PC-3 (cell line): ENCODE measurements around the gene AGFG1. TPM values are rescaled to one million over a fixed set of nuclear protein-coding genes. Genes with fewer than 3 reads are reported as not detected.

Experiments
- ATAC-seq: fragments of 200-7000 bp; cut with Tn5 transposase; 2 replicates; pipeline ENCODE4 v1.9.1; 2020; ENCODE audit warnings: mild to moderate bottlenecking, moderate library complexity
- BruUV-seq: library from RNA; stranded (reverse); fragments of 400-500 nt; replicated peaks from 2 replicates; lab custom pipeline; 2021; lab: Mats Ljungman, UMichigan
- CTCF ChIA-PET: fragments of 300-600 bp; sonication (Branson Sonifier 250); formaldehyde crosslinking; loops from one replicate; lab custom pipeline; 2022; ENCODE audit warnings: antibody characterized with exemption; lab: Charles Lee
- POLR2A ChIA-PET: fragments of 300-600 bp; sonication (Branson Sonifier 250); formaldehyde crosslinking; loops from one replicate; lab custom pipeline; 2022; ENCODE audit warnings: antibody characterized with exemption; ENCODE audit not compliant: unreplicated experiment; lab: Charles Lee
- DNase-seq: peaks from one replicate; pipeline ENCODE4 v3.0.0-alpha.2; 2015
- H2AFZ ChIP-seq: fragments of 300-600 bp; sonication (generic); 2 replicates; pipeline ENCODE4 v1.6.0; 2016; ENCODE audit warnings: antibody characterized with exemption, low read length
- H3F3A ChIP-seq: fragments of 300-600 bp; sonication (generic); one replicate; pipeline ENCODE4 v1.6.0; 2017; ENCODE audit warnings: antibody characterized with exemption, low read length, control low read depth, mild to moderate bottlenecking; ENCODE audit not compliant: unreplicated experiment
- H3K27ac ChIP-seq: fragments of 300-600 bp; sonication (generic); 2 replicates; pipeline ENCODE4 v1.5.1; 2016; ENCODE audit warnings: mild to moderate bottlenecking, low read length
- H3K27me3 ChIP-seq: fragments of 300-600 bp; sonication (generic); 2 replicates; pipeline ENCODE4 v1.6.1; 2016; ENCODE audit warnings: low read length, mixed read lengths
- H3K36me3 ChIP-seq: fragments of 300-600 bp; sonication (generic); 2 replicates; pipeline ENCODE4 v1.6.1; 2016; ENCODE audit warnings: low read depth, mixed run types, low read length, mixed read lengths
- H3K4me1 ChIP-seq: fragments of 300-600 bp; sonication (generic); 2 replicates; pipeline ENCODE4 v1.5.1; 2016; ENCODE audit warnings: low read length; ENCODE audit not compliant: insufficient read depth
- H3K4me2 ChIP-seq: fragments of 300-600 bp; sonication (generic); 2 replicates; pipeline ENCODE4 v1.6.0; 2016; ENCODE audit warnings: low read length
- H3K4me3 ChIP-seq: fragments of 300-600 bp; sonication (generic); 2 replicates; pipeline ENCODE4 v1.5.1; 2016; ENCODE audit warnings: mild to moderate bottlenecking, low read length, mixed read lengths
- H3K79me2 ChIP-seq: fragments of 300-600 bp; sonication (generic); 2 replicates; pipeline ENCODE4 v1.6.1; 2017; ENCODE audit warnings: low read length, mixed read lengths
- H3K9ac ChIP-seq: fragments of 300-600 bp; sonication (generic); 2 replicates; pipeline ENCODE4 v1.6.0; 2016; ENCODE audit warnings: mild to moderate bottlenecking, low read length
- H3K9me2 ChIP-seq: fragments of 300-600 bp; sonication (generic); replicated peaks from 2 replicates; pipeline ENCODE4 v1.6.1; 2016; ENCODE audit warnings: mixed run types, low read length, mixed read lengths
- H3K9me3 ChIP-seq: fragments of 300-600 bp; sonication (generic); 2 replicates; pipeline ENCODE4 v1.6.1; 2016; ENCODE audit warnings: low read length, mixed read lengths
- H4K20me1 ChIP-seq: fragments of 300-600 bp; sonication (generic); 2 replicates; pipeline ENCODE4 v1.6.1; 2016; ENCODE audit warnings: low read length, mixed read lengths
- CTCF ChIP-seq: fragments of 300-600 bp; sonication (generic); conservative IDR thresholded peaks from 2 replicates; pipeline ENCODE4 v1.5.1; 2017; ENCODE audit warnings: antibody characterized with exemption, low read depth, mild to moderate bottlenecking, low read length
- EZH2 ChIP-seq: fragments of 300-600 bp; sonication (generic); IDR thresholded peaks from one replicate; pipeline ENCODE4 v1.6.1; 2017; ENCODE audit warnings: antibody characterized with exemption, mild to moderate bottlenecking, low read length; ENCODE audit not compliant: unreplicated experiment
- EZH2phosphoT487 ChIP-seq: fragments of 300-600 bp; sonication (generic); IDR thresholded peaks from 2 replicates; pipeline ENCODE4 v1.6.1; 2018; ENCODE audit warnings: mild to moderate bottlenecking, antibody characterized with exemption, low read length, borderline replicate concordance
- intact Hi-C: fragments of 100-400 bp; cut with micrococcal nuclease; formaldehyde crosslinking; loops from 2 replicates; pipeline ENCODE4 v1.9.0; 2023
- total RNA-seq: library from RNA; depleted of rRNA; stranded (reverse); fragments of >200 nt; gene quantifications from 2 replicates; pipeline ENCODE4 v1.2.3, GENCODE V29; 2014

Gene AGFG1
- total RNA-seq, 1 experiment from 2014 or later: 56.3 TPM

DNA sequence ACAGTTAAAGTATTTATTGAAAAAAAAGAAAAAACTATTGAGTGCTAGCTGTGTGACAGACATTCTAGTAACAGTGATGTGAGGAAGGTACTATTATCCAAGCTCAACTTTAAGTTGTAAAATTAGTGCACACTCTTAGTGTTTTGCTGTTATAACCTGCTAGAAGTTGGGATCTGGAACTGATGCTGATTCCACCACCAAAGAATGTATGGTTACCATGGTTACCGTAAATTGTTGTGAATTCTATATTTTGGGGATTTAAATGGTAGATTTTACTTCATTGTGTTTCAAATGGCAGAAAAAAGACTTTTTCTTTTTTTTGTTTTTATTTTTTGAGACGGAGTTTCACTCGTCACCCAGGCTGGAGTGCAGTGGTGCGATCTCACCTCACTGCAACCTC, 5.3 kb downstream of the AGFG1 start:
- Histone ChIP-seq H2AFZ (no peak overlapping the region), H4K20me1 (peaks cover 66% of the 10 kb centered on the region), H3K9me2 (no peaks in the 10 kb centered on the region), H3K4me1 (peaks cover 50% of the 10 kb centered on the region), H3K9me3 (no peaks in the 10 kb centered on the region), H3K79me2 (peaks cover 100% of the 10 kb centered on the region), H3K9ac (no peak overlapping the region), H3F3A (no peaks in the 10 kb centered on the region), H3K4me3 (no peak overlapping the region), H3K27ac (peak overlapping the region; percentile 34; the same call in 1 of the 2 replicates), H3K36me3 (no peaks in the 10 kb centered on the region), H3K27me3 (no peaks in the 10 kb centered on the region), H3K4me2 (no peak overlapping the region)
- TF ChIP-seq EZH2phosphoT487 (no peak), CTCF (no peak), EZH2 (no peak)
- intact Hi-C loops: loop anchor here (10.0 kb wide), 1 partner anchor 398 kb away; the partner anchor contains the start of gene DAW1
- DNase-seq (peak; percentile 24), ATAC-seq (no peak)
- BruUV-seq: no TSS peak
- CTCF ChIA-PET: no interaction called here
- POLR2A ChIA-PET: interaction anchor here (0.7 kb wide), 1 partner anchor 341 kb away, joined by 3 read pairs; no protein-coding TSS in a partner anchor

DNA sequence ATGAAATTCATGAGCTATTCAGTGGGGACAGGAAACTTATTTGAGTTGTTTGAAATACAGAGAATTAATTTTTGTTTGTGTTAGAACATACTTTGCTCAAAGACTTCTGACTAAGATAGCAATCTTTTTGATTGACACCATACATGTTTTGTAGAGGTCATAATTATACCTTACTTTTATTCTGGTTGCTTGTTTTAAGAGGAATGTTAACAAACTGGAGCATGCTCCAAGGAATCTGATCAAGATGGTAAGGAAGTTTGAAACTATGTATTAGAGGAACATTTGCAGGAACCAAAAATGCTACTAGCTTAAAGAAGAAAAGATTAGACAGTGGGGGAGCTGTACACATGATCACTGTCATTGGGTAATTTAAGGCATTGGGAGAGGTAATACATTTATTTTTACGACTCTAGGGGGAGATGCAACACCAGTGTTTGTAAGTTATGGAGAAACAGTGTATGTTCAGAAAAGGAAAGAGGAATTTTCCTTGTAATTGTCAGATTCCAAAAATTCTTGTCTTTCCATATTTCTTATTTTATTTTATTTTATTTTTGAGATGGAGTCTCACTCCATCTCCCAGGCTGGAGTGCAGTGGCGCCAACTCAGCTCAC, 8.0 kb downstream of the AGFG1 start:
- Histone ChIP-seq H3K9me3 (no peaks in the 10 kb centered on the region), H3K4me3 (no peak overlapping the region), H2AFZ (no peak overlapping the region), H3F3A (no peaks in the 10 kb centered on the region), H3K27ac (no peak overlapping the region), H4K20me1 (peaks cover 61% of the 10 kb centered on the region), H3K9ac (no peak overlapping the region), H3K79me2 (peaks cover 100% of the 10 kb centered on the region), H3K27me3 (no peaks in the 10 kb centered on the region), H3K9me2 (no peaks in the 10 kb centered on the region), H3K4me2 (no peak overlapping the region), H3K36me3 (no peaks in the 10 kb centered on the region; the same call in 1 of the 2 replicates), H3K4me1 (peaks cover 47% of the 10 kb centered on the region)
- POLR2A ChIA-PET: interaction anchor here (0.6 kb wide), 1 partner anchor 286 kb away, joined by 3 read pairs; no protein-coding TSS in a partner anchor
- peak; percentile 77 for ATAC-seq
- BruUV-seq: no TSS peak
- intact Hi-C loops: loop anchor here (5.0 to 10.0 kb wide), 4 partner anchors 82 to 395 kb away; partner anchors contain the start of gene DAW1
- peak; percentile 56 for DNase-seq
- no peak for TF ChIP-seq EZH2
- peak; percentile 57 for TF ChIP-seq CTCF
- CTCF ChIA-PET: interaction anchor here (0.5 to 1.0 kb wide), 2 partner anchors 74 to 286 kb away, joined by 3 to 4 read pairs; no protein-coding TSS in a partner anchor

GRCh38 chr2:227480528-227480927, 8.6 kb downstream of the AGFG1 start:
- ChIA-PET POLR2A (interaction anchor here (0.6 kb wide), 1 partner anchor 286 kb away, joined by 3 read pairs; no protein-coding TSS in a partner anchor), CTCF (interaction anchor here (1.0 kb wide), 1 partner anchor 285 kb away, joined by 3 read pairs; no protein-coding TSS in a partner anchor)
- no peaks in the 10 kb centered on the region for H3K9me2 ChIP-seq
- no peak overlapping the region for H3K4me3 ChIP-seq
- TF ChIP-seq CTCF (no peak), EZH2 (no peak), EZH2phosphoT487 (no peak)
- H3K9ac ChIP-seq: no peak overlapping the region
- BruUV-seq: no TSS peak
- no peak for DNase-seq
- H4K20me1 ChIP-seq: peaks cover 56% of the 10 kb centered on the region
- H3K36me3 ChIP-seq: no peaks in the 10 kb centered on the region; the same call in 1 of the 2 replicates
- H2AFZ ChIP-seq: no peak overlapping the region
- H3K27ac ChIP-seq: no peak overlapping the region
- no peak for ATAC-seq
- H3K4me2 ChIP-seq: no peak overlapping the region
- H3K9me3 ChIP-seq: no peaks in the 10 kb centered on the region
- no peaks in the 10 kb centered on the region for H3K27me3 ChIP-seq
- no peaks in the 10 kb centered on the region for H3F3A ChIP-seq
- intact Hi-C loops: loop anchor here (5.0 kb wide), 3 partner anchors 82 to 287 kb away; no protein-coding TSS in a partner anchor
- peaks cover 100% of the 10 kb centered on the region for H3K79me2 ChIP-seq
- peaks cover 42% of the 10 kb centered on the region for H3K4me1 ChIP-seq
